Neural progenitor cell (in vitro differentiated cells): Measurements from ENCODE around the gene CDK4. TPM values are rescaled to one million over a fixed set of nuclear protein-coding genes. Genes with fewer than 3 reads are reported as not detected.
A peak's percentile ranks its signal among the peaks of the same experiment; 100 is the strongest.
"Not testable (repeated sequence)": the region's sequence is repeated elsewhere in the genome, so short reads cannot be mapped to it uniquely, and the experiment has no call there.

Experiments
- DNase-seq: peaks from one replicate; pipeline ENCODE4 v3.0.0-alpha.2; 2016; ENCODE audit warnings: low spot score
- H2AFZ ChIP-seq: fragments of 200-600 bp; sonication (generic); replicated peaks from 2 replicates; pipeline ENCODE4 v1.6.1; 2016; ENCODE audit warnings: antibody characterized with exemption
- H3F3A ChIP-seq: fragments of 200-600 bp; sonication (generic); 2 replicates; pipeline ENCODE4 v1.6.1; 2016; ENCODE audit warnings: antibody characterized with exemption, low read depth
- H3K27ac ChIP-seq: fragments of 200-600 bp; sonication (generic); 2 replicates; pipeline ENCODE4 v1.5.1; 2016; ENCODE audit warnings: mild to moderate bottlenecking
- H3K27me3 ChIP-seq: fragments of 200-600 bp; sonication (generic); 2 replicates; pipeline ENCODE4 v1.6.1; 2016; ENCODE audit warnings: mild to moderate bottlenecking, moderate library complexity
- H3K36me3 ChIP-seq: fragments of 200-600 bp; sonication (generic); 2 replicates; pipeline ENCODE4 v1.5.1; 2016
- H3K4me1 ChIP-seq: fragments of 200-600 bp; sonication (generic); 2 replicates; pipeline ENCODE4 v1.6.1; 2016; ENCODE audit warnings: mixed run types
- H3K4me2 ChIP-seq: fragments of 200-600 bp; sonication (generic); 2 replicates; pipeline ENCODE4 v1.6.1; 2016
- H3K4me3 ChIP-seq: fragments of 200-600 bp; sonication (generic); 2 replicates; pipeline ENCODE4 v1.5.1; 2016
- H3K79me2 ChIP-seq: fragments of 200-600 bp; sonication (generic); 2 replicates; pipeline ENCODE4 v1.6.1; 2016; ENCODE audit warnings: low read depth
- H3K9ac ChIP-seq: fragments of 200-600 bp; sonication (generic); 2 replicates; pipeline ENCODE4 v1.6.1; 2016
- H3K9me3 ChIP-seq: fragments of 200-600 bp; sonication (generic); 2 replicates; pipeline ENCODE4 v1.5.1; 2016; ENCODE audit warnings: low read depth
- H4K20me1 ChIP-seq: fragments of 200-600 bp; sonication (generic); 2 replicates; pipeline ENCODE4 v1.6.1; 2016; ENCODE audit warnings: low read depth
- H3K27ac Mint-ChIP-seq: 3 replicates; pipeline ENCODE4 v1.8.0; 2021; ENCODE audit warnings: mixed read lengths
- H3K27me3 Mint-ChIP-seq: 2 replicates; pipeline ENCODE4 v1.8.0; 2022; ENCODE audit warnings: low read depth, mild to moderate bottlenecking, inconsistent platforms, moderate library complexity, mixed read lengths; ENCODE audit not compliant: insufficient read depth
- H3K36me3 Mint-ChIP-seq: 3 replicates; pipeline ENCODE4 v1.8.0; 2021; ENCODE audit warnings: mixed read lengths
- H3K4me1 Mint-ChIP-seq: 3 replicates; pipeline ENCODE4 v1.8.0; 2021; ENCODE audit warnings: mixed read lengths
- H3K4me3 Mint-ChIP-seq: 3 replicates; pipeline ENCODE4 v1.8.0; 2021; ENCODE audit warnings: mild to moderate bottlenecking, moderate library complexity, mixed read lengths
- H3K9me3 Mint-ChIP-seq: 3 replicates; pipeline ENCODE4 v1.8.0; 2020; ENCODE audit warnings: mixed read lengths
- EZH2 ChIP-seq: fragments of 200-600 bp; sonication (generic); IDR thresholded peaks from 2 replicates; pipeline ENCODE4 v1.6.1; 2017; ENCODE audit warnings: antibody characterized with exemption, mild to moderate bottlenecking, moderate library complexity
- EZH2phosphoT487 ChIP-seq: fragments of 200-600 bp; sonication (generic); IDR thresholded peaks from 2 replicates; pipeline ENCODE4 v1.6.1; 2017; ENCODE audit warnings: antibody characterized with exemption
- total RNA-seq: library from RNA; depleted of rRNA; stranded (reverse); fragments of >200 nt; gene quantifications from 2 replicates; pipeline ENCODE4 v1.2.3, GENCODE V29; 2015; ENCODE audit warnings: low replicate concordance
- TF ChIP-seq, protein P1 (sequence below): fragments of 200-600 bp; sonication (generic); IDR thresholded peaks from 2 replicates; pipeline ENCODE4 v1.5.1; 2017; ENCODE audit warnings: antibody characterized with exemption, mild to moderate bottlenecking

Gene CDK4
- total RNA-seq, 1 donor from 2014 or later: 169 TPM

GRCh38 chr12:57776247-57776587 is 24.1 kb upstream of the CDK4 start:
- Histone ChIP-seq H3K27me3 (peaks cover 12% of the 10 kb centered on the region), H3K4me3 (no peak overlapping the region), H2AFZ (no peak overlapping the region), H3K79me2 (peaks cover 3% of the 10 kb centered on the region), H4K20me1 (no peaks in the 10 kb centered on the region), H3F3A (peaks cover 14% of the 10 kb centered on the region), H3K9me3 (no peaks in the 10 kb centered on the region), H3K36me3 (no peaks in the 10 kb centered on the region), H3K27ac (no peak overlapping the region), H3K4me2 (no peak overlapping the region), H3K4me1 (no peaks in the 10 kb centered on the region), H3K9ac (no peak overlapping the region)
- TF ChIP-seq, protein P1, sequence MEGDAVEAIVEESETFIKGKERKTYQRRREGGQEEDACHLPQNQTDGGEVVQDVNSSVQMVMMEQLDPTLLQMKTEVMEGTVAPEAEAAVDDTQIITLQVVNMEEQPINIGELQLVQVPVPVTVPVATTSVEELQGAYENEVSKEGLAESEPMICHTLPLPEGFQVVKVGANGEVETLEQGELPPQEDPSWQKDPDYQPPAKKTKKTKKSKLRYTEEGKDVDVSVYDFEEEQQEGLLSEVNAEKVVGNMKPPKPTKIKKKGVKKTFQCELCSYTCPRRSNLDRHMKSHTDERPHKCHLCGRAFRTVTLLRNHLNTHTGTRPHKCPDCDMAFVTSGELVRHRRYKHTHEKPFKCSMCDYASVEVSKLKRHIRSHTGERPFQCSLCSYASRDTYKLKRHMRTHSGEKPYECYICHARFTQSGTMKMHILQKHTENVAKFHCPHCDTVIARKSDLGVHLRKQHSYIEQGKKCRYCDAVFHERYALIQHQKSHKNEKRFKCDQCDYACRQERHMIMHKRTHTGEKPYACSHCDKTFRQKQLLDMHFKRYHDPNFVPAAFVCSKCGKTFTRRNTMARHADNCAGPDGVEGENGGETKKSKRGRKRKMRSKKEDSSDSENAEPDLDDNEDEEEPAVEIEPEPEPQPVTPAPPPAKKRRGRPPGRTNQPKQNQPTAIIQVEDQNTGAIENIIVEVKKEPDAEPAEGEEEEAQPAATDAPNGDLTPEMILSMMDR: no peak
- no peak for TF ChIP-seq EZH2phosphoT487
- TF ChIP-seq EZH2: no peak
- H3K36me3 Mint-ChIP-seq: no peaks in the 10 kb centered on the region
- DNase-seq: no peak
- H3K4me1 Mint-ChIP-seq: peaks cover 9% of the 10 kb centered on the region
- H3K27ac Mint-ChIP-seq: no peak overlapping the region
- H3K9me3 Mint-ChIP-seq: peaks cover 2% of the 10 kb centered on the region
- no peak overlapping the region for H3K4me3 Mint-ChIP-seq
- H3K27me3 Mint-ChIP-seq: peaks cover 5% of the 10 kb centered on the region

GRCh38 chr12:57775563-57776246 is 23.6 kb upstream of the CDK4 start:
- no peaks in the 10 kb centered on the region for H4K20me1 ChIP-seq
- Mint-ChIP-seq H3K27ac (no peak overlapping the region), H3K9me3 (peaks cover 2% of the 10 kb centered on the region), H3K36me3 (no peaks in the 10 kb centered on the region), H3K27me3 (peaks cover 5% of the 10 kb centered on the region), H3K4me3 (no peak overlapping the region), H3K4me1 (peaks cover 13% of the 10 kb centered on the region)
- peaks cover 12% of the 10 kb centered on the region for H3K27me3 ChIP-seq
- H3K36me3 ChIP-seq: no peaks in the 10 kb centered on the region
- H3K4me1 ChIP-seq: no peaks in the 10 kb centered on the region
- DNase-seq: no peak
- no peak overlapping the region for H2AFZ ChIP-seq
- no peak for TF ChIP-seq EZH2phosphoT487
- TF ChIP-seq, protein P1: peak; percentile 21
- H3K9ac ChIP-seq: no peak overlapping the region
- no peak overlapping the region for H3K4me3 ChIP-seq
- peaks cover 14% of the 10 kb centered on the region for H3F3A ChIP-seq
- H3K4me2 ChIP-seq: no peak overlapping the region
- H3K27ac ChIP-seq: no peak overlapping the region
- H3K9me3 ChIP-seq: no peaks in the 10 kb centered on the region
- H3K79me2 ChIP-seq: peaks cover 8% of the 10 kb centered on the region

GRCh38 chr12:57775044-57775443 is 22.9 kb upstream of the CDK4 start:
- peaks cover 8% of the 10 kb centered on the region for H3K79me2 ChIP-seq
- no peaks in the 10 kb centered on the region for H3K36me3 ChIP-seq
- no peaks in the 10 kb centered on the region for H4K20me1 ChIP-seq
- H3K27me3 ChIP-seq: peaks cover 12% of the 10 kb centered on the region
- no peak overlapping the region for H3K4me2 ChIP-seq
- no peak overlapping the region for H3K9ac ChIP-seq
- peaks cover 14% of the 10 kb centered on the region for H3F3A ChIP-seq
- peaks cover 17% of the 10 kb centered on the region for H3K4me1 Mint-ChIP-seq
- peaks cover 4% of the 10 kb centered on the region for H3K36me3 Mint-ChIP-seq
- peaks cover 2% of the 10 kb centered on the region for H3K9me3 Mint-ChIP-seq
- H3K4me1 ChIP-seq: no peaks in the 10 kb centered on the region
- H3K4me3 ChIP-seq: no peak overlapping the region
- H2AFZ ChIP-seq: no peak overlapping the region
- no peak overlapping the region for H3K4me3 Mint-ChIP-seq
- H3K9me3 ChIP-seq: no peaks in the 10 kb centered on the region
- no peak for DNase-seq
- no peak overlapping the region for H3K27ac Mint-ChIP-seq
- TF ChIP-seq, protein P1: no peak
- TF ChIP-seq EZH2 (no peak), EZH2phosphoT487 (no peak)
- no peak overlapping the region for H3K27ac ChIP-seq
- peaks cover 5% of the 10 kb centered on the region for H3K27me3 Mint-ChIP-seq

- not testable (repeated sequence) for H3K9me3 ChIP-seq, DNase-seq, H3K9me3 Mint-ChIP-seq, H3K36me3 ChIP-seq, H3K27ac Mint-ChIP-seq, H3K4me2 ChIP-seq, H4K20me1 ChIP-seq, H3K36me3 Mint-ChIP-seq, H3K27me3 Mint-ChIP-seq, H3K27ac ChIP-seq, H2AFZ ChIP-seq, H3K4me3 ChIP-seq, H3K4me1 ChIP-seq, H3K9ac ChIP-seq, H3K79me2 ChIP-seq
- Histone ChIP-seq H3K27me3 (peaks cover 12% of the 10 kb centered on the region), H3F3A (peaks cover 14% of the 10 kb centered on the region)
- Mint-ChIP-seq H3K4me3 (peak overlapping the region; percentile 28), H3K4me1 (peaks cover 17% of the 10 kb centered on the region)
Measured at GRCh38 chr12:57774634-57775033, 22.5 kb upstream of the CDK4 start.
